Measurements from ENCODE around the gene CUL3. TPM values are rescaled to one million over a fixed set of nuclear protein-coding genes. Genes with fewer than 3 reads are reported as not detected.

CUL3 gene
- total and polyA plus RNA-seq, 2 of the 8 experiments (the other 6 are each of a cell fraction or from before 2014, with no cell fraction given) = 28.5 to 113 TPM

GRCh38 chr2:224492531-224492930 lies 92.6 kb downstream of the CUL3 start (continued):
- TF ChIP-seq CHD7 (IDR thresholded peaks at IDR 0.05; ENCODE audit: insufficient replicate concordance, low read length) (no peak), BCL11A (IDR thresholded peaks at IDR 0.05; ENCODE audit: low read depth in 2 of 2, low read length in 2 of 2) (no peak), EP300 (IDR thresholded peaks at IDR 0.05; ENCODE audit: borderline replicate concordance in 1 of 2, low read depth in 2 of 2, low read length in 2 of 2) (no peak)

Data from H1 (cell line).